Measurements from ENCODE around the gene EPHB2.

Gene EPHB2

DNA sequence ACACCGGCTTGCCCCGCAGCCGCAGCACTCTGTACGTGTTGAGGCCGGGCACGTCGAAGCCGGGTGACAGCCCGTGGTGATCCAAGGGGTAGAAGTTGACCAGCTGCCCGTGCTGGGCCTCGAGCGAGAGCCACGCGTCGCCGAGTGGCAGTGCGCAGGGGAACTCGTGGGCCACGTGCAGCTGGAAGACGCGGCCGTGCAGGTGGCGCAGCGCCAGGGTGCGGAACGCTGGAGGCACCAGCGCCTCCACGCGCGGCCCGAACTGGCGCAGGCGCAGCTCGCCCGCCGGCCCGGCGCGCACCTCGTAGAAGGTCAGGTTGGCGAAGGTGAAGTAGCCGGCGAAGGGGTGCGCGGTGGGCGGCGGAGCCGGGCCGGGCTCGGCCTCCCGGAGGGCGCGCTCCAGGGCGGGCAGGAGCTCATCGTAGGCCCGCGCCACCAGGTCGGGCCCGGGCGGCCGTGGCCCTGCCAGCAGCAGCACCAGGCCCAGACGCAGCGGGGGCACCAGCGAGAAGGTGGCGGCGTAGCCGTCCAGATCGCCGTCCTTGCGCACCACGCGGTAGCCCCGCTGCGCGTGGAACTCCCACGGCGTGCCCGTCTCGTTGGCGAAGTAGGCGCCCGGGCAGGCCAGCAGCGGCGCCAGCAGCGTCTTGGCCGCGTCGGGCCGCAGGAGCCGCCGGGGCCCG, 242.6 kb downstream of the EPHB2 start:
- DNase-seq (ENCODE audit: low read depth), result no peak

DNA sequence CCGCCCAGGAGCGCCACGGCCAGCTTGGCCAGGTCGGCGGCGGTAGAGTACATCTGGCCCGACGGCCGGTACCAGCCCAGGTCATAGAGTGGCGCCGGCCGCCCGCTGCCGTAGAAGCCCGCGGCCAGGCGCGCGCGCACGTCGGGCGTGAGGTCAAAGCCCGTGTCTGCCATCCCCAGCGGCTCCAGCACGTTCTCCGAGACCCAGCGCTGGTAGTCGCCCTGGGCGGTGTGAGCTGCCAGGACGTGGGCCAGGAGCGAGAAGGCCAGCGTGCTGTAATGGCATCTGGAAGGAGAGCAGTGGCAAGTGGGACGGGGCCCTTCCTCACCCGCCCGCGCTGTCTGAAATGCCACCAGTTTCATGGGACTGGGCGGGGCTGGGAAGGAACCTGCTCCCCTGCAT, 243.1 kb downstream of the EPHB2 start:
- no peak for DNase-seq (ENCODE audit: low read depth)

DNA sequence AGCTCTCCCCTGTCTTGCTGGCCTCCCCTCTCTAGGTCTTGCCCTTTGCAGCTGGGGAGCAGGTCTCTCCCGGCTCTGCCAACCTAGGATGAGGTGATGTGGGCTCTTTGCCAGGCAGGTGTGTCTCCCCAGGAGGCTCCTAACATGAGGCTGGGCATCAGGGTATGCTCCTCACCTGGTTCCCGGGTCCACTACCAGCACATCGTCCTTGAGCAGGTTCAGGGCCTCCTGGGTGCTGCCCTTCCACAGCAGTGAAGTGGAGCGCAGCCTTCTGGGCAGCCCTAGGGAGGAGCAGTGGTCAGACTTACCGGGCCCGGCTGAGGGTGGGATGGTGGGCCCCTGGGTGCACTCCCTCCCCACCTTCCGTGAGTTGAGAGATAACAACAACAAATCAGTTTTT, 244.5 kb downstream of the EPHB2 start:
- no peak for DNase-seq (ENCODE audit: low read depth)

DNA sequence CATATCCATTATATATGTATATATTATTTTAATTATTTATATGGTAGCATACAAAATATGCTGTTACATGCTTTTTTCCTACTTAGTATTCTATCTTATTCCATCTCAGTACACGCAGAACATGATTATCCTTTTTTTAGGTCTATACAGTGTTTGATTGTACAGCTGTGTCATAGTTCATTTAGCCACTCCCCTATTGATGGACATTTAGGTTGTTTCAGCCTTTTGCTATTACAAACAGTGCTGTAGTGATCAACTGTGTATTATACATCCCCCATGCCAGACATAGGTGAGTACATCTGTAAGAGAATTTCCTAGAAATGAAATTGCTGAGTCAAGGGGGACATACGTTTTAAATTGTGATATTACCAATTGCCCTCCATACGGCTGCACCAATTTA, 246.4 kb downstream of the EPHB2 start:
- no peak for DNase-seq (ENCODE audit: low read depth)

DNA sequence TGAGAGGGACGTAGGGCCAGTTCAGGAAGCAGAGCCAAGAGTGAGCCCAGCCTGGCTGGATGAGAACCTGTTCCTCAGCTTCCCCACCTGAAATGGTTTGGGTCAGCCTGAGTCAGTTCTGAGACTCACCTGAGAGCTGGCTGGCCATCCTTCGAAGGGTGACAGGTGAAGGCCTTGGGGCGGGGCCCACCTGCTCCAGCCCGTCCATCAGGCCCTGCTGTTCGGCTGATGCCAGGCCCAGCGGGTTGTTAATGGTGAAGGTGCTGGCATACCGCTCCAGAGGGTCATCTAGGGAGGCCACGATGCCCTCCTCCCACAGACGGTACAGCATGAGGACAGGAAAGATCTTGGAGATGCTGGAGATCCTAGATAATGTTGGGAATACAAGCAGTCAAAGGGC, 247.9 kb downstream of the EPHB2 start:
- DNase-seq (ENCODE audit: low read depth), result no peak

DNA sequence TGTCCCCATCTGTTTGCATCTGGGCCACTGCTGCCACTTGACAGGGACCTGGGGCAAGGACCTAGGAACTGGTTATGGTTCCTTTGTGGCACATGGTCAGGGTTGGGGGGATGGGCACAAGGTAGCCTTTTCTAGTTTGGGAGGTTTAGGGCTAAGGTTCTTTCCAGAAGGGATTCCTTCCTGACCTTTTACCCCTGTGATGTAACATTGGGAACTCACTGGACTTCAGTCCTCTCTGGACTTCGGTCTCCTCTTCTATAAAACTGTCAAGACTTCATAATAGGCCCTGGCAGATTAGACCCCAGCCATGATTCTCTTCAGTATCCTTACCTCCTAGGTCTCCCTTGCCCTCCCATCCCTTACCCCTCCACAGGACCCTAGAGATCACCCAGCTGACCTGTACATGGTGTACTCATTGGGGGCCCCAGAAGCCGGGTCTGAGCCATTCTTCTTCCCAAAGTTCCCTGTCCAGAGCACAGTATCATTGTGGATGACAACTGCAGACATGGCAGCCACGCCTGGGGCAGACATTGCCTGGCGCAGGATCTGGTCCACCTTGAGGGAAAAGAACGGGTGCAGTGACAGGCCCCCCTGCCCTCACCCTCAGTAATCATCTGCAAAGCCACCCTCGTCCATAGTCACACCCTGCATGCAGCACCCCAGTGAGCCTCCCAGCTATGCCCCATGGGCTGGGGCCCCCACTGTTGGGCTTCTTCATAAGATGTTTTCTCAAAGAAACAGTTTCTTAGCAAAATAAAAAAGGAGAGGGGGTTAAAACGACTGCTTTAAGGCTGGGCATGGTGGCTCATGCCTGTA, 249.1 kb downstream of the EPHB2 start:
- no peak for DNase-seq (ENCODE audit: low read depth)

DNA sequence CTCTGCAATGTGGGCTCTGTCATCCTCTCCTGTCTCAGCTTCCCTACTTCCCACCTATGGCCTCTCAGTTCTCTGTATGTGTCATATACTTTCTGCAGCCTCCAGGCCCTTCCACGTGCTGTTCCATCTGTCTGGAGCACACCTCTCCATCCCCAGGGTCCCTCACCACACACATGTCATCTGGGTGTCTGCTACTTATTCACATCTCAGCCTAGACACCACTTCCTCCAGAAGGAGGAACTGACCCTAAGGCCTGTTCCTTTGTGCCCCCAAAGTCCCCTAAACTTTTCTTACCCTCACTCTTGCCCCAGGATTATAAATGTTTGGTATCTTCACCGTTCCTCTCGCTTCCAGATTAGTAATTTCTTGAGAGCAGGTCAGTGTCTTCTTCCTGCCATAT, 251.9 kb downstream of the EPHB2 start:
- no peak for DNase-seq (ENCODE audit: low read depth)

DNA sequence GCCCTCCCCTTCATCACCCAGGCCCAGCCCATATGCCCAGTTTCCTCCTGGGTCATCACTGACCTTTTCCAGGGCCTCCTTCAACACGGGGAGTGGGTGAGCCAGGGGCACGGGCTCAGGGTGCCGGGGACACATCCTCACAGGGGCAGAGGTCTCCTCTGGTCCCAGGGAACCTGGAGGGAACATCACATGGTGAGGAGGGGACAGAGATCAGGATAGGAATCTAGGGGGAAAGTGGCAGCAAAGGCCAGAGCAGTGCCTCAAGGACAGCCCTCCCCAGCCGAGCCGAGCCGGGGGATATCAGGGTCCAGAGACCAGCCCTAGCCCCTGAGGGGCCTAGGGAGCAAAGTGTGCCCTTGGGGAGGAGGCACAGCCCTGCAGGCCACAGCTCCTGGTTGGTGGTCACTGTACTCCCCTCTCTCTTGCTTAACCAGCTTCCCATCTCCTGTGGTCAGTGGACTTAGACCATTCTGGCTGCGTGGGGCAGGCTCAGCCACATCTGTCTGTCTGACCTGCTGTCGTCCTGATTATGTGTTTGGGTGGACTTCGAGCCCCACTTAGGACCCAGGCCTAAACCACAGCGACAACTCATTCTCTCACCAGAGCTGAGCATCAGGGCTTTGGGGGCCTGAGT, 252.5 kb downstream of the EPHB2 start:
- DNase-seq (ENCODE audit: low read depth), result no peak

DNA sequence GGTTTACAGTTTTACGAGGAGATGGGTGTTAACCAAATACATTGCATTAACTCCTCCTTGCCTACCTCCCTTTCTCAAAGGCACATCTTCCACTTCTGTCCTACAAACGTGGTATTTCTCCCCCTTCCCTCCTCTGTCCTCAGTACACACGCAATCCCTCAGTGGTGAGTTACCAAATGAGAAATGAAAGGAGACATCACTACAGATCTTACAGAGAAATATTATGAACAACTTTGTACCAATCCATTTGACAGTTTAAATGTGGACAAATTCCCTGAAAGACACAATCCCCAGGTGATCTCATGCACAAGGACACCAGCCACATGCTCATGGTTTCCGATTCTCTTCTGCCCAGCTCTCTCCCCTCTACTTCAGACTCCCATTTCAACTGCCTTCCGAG, 255.7 kb downstream of the EPHB2 start:
- DNase-seq (ENCODE audit: low read depth), result no peak

DNA sequence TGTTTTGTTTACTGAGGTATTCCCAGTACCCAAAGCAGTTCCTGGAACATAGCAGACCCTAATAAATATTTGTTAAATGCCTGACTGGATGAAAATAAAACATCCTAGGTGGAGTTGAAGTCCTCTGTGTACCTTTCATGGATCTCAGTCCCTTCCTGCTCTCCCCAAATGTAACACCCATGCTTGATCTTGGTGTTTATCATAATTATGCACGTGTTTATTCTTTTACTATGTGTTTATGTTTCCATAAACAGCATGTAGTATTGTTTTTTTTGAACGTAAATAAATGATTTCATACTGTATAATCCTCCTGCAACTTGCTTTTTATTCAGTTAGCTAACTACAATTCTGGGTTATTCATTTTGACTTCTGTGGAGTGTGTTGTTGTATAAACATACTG, 257.2 kb downstream of the EPHB2 start:
- DNase-seq (ENCODE audit: low read depth), result no peak

DNA sequence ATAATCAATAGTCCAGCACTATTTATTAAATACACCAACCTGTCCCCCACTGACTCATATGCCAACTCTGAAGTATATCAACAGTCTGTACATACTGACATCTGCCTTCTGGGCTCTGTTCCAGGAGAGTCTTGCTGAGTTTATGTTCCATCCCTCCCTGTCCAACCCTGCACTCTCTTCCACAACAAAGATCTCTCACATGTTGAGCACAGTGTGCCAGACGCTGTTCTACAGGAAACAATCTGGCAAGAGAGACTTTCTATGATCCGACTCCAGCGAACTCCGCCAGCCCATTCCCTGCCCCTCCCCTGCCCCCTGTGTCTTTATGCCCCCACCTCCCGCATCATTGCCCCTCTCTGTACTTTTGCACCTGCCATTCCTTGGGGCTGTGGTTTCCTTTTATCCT, 258.7 kb downstream of the EPHB2 start:
- DNase-seq (ENCODE audit: low read depth), result no peak

DNA sequence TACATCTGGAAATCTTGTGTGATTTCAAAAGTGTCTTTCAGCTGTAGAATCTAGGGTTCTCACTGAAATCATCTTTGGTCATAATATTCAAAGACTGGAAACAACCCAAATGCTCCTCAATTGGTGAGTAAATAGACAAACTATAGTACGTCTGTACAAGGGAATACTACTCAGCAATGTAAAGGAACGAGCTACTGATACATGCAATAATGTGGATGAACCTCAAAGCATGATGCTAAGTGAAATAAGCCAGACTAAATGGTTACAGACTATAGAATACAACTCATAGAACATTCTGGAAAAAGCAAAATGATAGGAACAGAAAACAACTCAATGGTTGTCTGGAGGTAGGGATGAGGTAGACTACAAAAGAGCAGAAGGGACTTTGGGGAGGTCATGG, 259.5 kb downstream of the EPHB2 start:
- no peak for DNase-seq (ENCODE audit: low read depth)
